Skeletal muscle satellite cell (primary cell): ENCODE data around the gene KLHL29.
A peak's percentile ranks its signal among the peaks of the same experiment; 100 is the strongest.

ENCODE experiments used
- H3K27me3 ChIP-seq: 2 replicates; pipeline ENCODE4 v1.7.0; 2013; ENCODE audit warnings: low read length; ENCODE audit not compliant: control insufficient read depth, insufficient read depth
- H3K36me3 ChIP-seq: 2 replicates; pipeline ENCODE4 v1.7.0; 2013; ENCODE audit warnings: mild to moderate bottlenecking, control low read depth, low read length; ENCODE audit not compliant: insufficient read depth
- H3K4me1 ChIP-seq: 2 replicates; pipeline ENCODE4 v1.7.0; 2013; ENCODE audit warnings: low read length; ENCODE audit not compliant: control insufficient read depth, insufficient read depth
- H3K4me2 ChIP-seq: 2 replicates; pipeline ENCODE4 v1.7.0; 2013; ENCODE audit warnings: mild to moderate bottlenecking, low read length
- H3K4me3 ChIP-seq: 2 replicates; pipeline ENCODE4 v1.7.0; 2013; ENCODE audit warnings: low read length
- H3K9ac ChIP-seq: 2 replicates; pipeline ENCODE4 v1.7.0; 2013; ENCODE audit warnings: mild to moderate bottlenecking, low read depth, low read length, moderate library complexity
- H3K9me3 ChIP-seq: replicated peaks from 2 replicates; pipeline ENCODE4 v1.7.0; 2013; ENCODE audit warnings: mild to moderate bottlenecking, control low read depth, low read length

KLHL29 gene

DNA sequence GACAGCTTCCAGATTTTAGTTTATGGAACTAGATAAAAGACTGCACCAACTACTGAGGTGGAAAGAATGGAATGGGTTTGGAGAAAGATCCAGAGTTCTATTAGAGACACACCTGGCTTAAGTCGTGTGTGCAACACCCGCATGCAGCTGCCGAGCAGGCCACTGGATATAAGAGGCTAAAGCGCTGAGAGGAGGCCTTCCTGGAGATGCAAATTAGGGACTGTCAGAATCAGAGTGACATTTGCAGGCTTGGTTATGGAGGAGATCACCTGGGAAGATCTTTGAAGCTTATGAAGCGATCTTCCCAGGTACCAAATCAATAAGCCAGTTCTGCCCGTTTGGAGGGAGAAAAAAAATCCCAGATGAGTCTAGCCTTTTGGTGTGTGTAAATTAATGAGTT lies 30.4 kb upstream of the KLHL29 start:
- no peak overlapping the region for H3K4me2 ChIP-seq
- H3K4me3 ChIP-seq = no peak overlapping the region
- H3K36me3 ChIP-seq = no peaks in the 10 kb centered on the region
- no peak overlapping the region for H3K9ac ChIP-seq
- no peaks in the 10 kb centered on the region for H3K9me3 ChIP-seq
- peaks cover 10% of the 10 kb centered on the region for H3K4me1 ChIP-seq
- H3K27me3 ChIP-seq = peaks cover 9% of the 10 kb centered on the region

DNA sequence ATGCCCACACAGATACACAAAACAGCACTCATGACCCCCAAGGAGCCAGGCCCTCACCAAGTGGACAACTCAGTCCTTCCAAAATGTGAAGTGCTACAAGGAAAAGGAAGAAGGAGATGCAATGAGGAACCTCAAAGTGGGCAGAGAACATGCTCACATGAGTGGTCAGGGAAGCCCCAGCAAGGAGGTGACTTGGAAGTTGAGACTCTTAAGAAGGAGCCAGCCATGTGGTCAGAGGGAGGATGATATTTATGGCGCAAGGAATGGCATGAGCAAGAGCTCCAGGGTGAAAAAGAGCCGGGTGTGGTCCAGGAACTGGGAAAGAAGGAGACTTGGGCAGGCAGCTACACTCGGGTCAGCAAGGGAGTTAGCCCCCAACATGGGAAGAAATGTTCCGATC lies 30.0 kb upstream of the KLHL29 start:
- no peaks in the 10 kb centered on the region for H3K9me3 ChIP-seq
- H3K27me3 ChIP-seq = peaks cover 9% of the 10 kb centered on the region
- H3K9ac ChIP-seq = no peak overlapping the region
- H3K4me2 ChIP-seq = no peak overlapping the region
- H3K4me1 ChIP-seq = peaks cover 10% of the 10 kb centered on the region
- no peaks in the 10 kb centered on the region for H3K36me3 ChIP-seq
- H3K4me3 ChIP-seq = no peak overlapping the region

DNA sequence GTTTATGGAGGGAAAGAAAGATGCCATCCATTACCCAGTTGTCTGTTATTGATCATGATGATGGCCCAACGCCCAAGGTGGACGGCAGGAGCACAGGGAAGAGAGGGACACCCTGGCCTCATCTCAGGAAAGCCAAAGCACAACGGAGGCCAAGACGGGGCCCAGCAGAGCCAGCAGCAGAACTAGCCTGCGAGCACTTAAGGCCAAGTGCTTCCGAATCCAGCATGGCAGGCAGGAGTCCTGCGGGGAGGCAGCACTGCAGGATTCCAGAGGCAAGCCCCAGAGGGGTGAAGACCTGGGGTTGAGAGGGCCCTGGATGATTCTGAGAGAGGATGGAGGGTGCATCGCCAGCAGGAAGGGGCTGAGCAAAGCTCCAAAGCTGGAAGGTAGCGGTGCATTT lies 28.3 kb upstream of the KLHL29 start:
- peaks cover 3% of the 10 kb centered on the region for H3K4me1 ChIP-seq
- no peak overlapping the region for H3K4me3 ChIP-seq

DNA sequence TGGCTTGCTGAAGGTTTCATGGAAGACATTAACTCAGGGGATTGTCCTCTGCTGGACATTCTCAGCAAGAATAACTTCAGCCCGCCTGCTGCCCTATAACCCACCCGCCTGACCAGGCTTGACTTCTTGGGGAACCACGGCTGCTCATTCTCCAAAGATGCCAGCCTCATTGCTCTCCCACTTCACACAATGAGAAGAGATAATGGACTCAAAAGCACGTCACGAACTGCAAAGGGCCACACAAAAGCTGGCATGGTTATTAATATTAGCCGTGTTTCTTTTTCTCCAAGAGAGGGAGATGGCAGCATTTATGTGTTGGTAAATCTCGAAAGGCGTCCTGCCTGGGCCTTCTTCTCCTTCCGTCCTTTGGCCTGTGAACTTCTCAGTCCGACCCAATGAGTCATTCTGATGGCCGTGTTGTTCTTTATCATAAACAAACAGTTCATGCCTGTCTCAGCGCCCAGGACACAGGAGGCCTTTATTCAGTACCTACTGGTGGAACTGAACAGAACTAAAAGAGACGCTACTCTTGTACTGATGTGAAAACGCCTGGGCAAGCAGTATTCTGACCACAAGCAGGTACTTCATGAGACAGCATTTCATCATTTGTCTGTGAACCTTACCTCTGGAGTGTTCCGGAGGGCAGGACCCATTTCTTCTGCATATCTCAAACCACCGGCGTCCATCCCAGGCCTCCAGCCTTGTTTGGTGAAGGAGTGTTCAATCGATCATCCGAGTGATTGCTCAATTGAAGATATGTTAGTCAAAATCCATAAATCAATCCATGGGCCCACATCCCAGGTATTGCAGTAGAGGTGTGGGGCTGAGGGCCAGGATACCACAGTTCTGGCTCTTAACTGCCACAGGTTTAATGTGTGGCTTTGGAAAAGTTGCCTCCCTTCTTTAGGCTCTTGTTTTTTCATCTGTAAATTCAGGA lies 25.1 kb upstream of the KLHL29 start:
- Histone ChIP-seq H3K4me3 (no peak overlapping the region), H3K4me1 (peaks cover 5% of the 10 kb centered on the region), H3K27me3 (peaks cover 4% of the 10 kb centered on the region), H3K36me3 (no peaks in the 10 kb centered on the region), H3K4me2 (no peak overlapping the region), H3K9ac (no peak overlapping the region), H3K9me3 (no peaks in the 10 kb centered on the region)

More for the DNA sequence above, 28.3 kb upstream of the KLHL29 start:
- Histone ChIP-seq H3K36me3 (no peaks in the 10 kb centered on the region), H3K27me3 (peaks cover 9% of the 10 kb centered on the region), H3K9ac (no peak overlapping the region), H3K4me2 (no peak overlapping the region), H3K9me3 (no peaks in the 10 kb centered on the region)

DNA sequence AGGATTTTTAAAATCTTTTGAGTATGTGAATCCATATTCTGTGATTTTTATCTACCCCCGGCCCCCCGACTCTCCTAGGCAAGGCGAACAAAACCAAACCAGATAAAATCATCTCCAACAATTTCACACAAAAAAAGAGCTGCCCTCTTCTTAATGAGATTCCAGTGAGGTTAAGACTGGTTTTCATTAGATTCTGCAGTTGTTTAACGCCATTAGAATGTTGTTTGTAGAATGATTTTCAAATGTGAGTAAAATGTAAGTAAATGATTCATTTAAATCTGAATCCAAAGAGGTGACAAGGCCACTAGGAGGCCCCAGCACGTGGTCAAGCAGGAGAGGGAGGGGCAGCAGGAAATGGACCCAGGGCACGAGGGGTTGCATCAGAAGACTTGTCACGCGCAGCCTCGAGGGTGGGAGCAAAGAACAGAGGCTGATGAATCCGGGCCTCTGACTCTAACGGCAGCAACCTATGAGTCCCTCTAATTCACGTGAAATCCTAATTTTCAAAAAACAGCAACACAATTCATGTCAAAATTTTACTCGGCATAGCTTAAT lies 24.3 kb upstream of the KLHL29 start:
- Histone ChIP-seq H3K4me3 (no peak overlapping the region), H3K4me1 (peaks cover 5% of the 10 kb centered on the region), H3K36me3 (no peaks in the 10 kb centered on the region), H3K4me2 (no peak overlapping the region), H3K27me3 (peaks cover 4% of the 10 kb centered on the region), H3K9ac (no peak overlapping the region), H3K9me3 (no peaks in the 10 kb centered on the region)

DNA sequence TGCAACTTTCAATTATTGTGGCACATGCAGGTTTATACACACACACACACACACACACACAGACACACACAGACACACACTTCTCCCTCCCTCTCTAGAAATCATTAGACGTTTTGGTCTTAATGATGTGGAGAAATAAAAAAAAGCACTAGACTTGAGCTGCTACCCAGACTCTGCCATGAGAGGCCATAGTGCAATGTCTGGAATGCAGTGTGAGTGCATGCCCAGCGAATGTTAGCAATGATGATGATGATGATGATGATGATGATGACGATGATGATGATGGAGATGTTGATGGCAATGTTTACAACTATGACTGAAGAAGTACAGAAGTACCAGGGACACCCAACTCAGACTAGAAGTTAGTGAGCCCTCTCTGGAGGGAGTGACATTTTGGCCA lies 23.8 kb upstream of the KLHL29 start:
- Histone ChIP-seq H3K4me3 (no peak overlapping the region), H3K27me3 (peaks cover 4% of the 10 kb centered on the region), H3K36me3 (no peaks in the 10 kb centered on the region), H3K4me1 (peaks cover 5% of the 10 kb centered on the region), H3K9ac (no peak overlapping the region), H3K9me3 (no peaks in the 10 kb centered on the region), H3K4me2 (no peak overlapping the region)

DNA sequence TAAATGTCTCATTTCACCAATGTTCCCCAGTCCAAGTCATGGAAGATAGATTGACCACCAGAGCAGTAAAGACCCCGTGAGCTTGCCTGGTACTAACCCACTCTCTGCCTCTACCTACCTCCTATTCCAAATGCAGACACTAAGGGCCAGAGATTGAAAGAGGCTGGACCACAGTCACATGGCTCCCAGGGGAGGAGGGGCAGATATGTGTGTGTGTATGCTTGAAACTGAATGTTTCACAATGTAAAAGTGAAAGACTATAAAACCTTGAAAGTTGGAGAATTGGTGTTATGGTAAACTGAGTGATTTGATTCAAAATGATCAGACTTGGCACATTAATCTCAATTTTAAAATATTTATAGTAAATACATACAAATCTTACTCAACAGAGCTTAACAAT lies 21.7 kb upstream of the KLHL29 start:
- Histone ChIP-seq H3K9ac (no peak overlapping the region), H3K4me3 (no peak overlapping the region)

DNA sequence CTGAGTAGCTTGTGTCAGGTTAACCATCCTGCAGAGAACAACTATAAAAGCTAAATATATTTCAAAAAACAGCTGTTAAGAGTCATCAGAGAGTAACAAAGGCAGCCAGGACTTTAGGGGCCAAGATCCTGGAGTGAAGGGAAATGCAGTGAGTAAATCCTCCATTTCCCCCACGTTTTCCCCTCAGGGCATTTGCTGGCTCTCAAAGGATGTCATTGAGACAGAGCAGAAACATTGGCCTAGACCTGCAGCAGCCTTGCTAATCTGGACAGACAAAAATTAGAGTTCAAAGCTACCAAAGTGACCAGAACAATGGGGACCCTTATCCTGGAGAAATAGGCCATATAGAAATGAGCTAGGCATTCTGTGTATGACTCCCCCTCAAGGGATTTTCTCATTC lies 21.1 kb upstream of the KLHL29 start:
- Histone ChIP-seq H3K4me3 (no peak overlapping the region), H3K4me2 (no peak overlapping the region), H3K27me3 (peaks cover 4% of the 10 kb centered on the region), H3K36me3 (no peaks in the 10 kb centered on the region), H3K9ac (no peak overlapping the region), H3K4me1 (peaks cover 19% of the 10 kb centered on the region), H3K9me3 (no peaks in the 10 kb centered on the region)

More for the DNA sequence above, 21.7 kb upstream of the KLHL29 start:
- Histone ChIP-seq H3K27me3 (peaks cover 4% of the 10 kb centered on the region), H3K36me3 (no peaks in the 10 kb centered on the region), H3K9me3 (no peaks in the 10 kb centered on the region), H3K4me1 (peaks cover 18% of the 10 kb centered on the region), H3K4me2 (no peak overlapping the region)

DNA sequence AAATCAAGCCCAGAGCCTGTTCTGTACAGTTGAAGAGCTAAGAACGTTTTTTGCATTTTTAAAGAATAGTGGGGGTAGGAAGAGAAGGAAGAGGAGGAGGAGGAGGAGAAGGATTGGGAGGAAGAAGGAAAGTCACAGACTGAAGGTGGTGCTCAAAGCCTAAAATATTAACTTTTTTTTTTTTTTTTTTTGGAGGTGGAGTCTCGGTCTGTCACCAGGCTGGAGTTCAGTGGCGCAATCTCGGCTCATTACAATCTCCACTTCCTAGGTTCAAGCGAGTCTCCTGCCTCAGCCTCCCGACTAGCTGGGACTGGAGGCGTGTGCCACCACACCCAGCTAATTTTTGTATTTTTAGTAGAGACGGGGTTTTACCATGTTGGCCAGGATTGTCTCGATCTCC lies 18.3 kb upstream of the KLHL29 start:
- Histone ChIP-seq H3K9me3 (no peaks in the 10 kb centered on the region), H3K4me2 (no peak overlapping the region), H3K9ac (no peak overlapping the region), H3K36me3 (no peaks in the 10 kb centered on the region), H3K27me3 (peaks cover 4% of the 10 kb centered on the region), H3K4me3 (no peak overlapping the region), H3K4me1 (peaks cover 19% of the 10 kb centered on the region)

DNA sequence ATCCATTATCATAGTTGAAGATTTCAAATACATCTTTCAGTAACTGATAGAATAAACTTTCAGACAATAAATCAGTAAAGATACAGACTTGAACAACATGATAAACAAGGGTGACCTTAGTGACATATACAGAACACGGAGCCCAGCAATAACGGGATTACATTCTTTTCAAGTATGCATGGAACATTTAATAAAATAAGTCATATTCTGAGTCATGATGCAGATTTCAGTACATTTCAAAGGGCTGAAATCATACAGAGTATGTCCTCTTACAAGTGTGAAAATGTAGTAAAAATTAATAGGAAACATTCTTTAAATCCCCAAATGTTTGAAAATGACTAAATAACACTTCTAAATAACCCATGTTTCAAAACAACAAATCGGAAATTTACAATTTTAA lies 17.2 kb upstream of the KLHL29 start:
- H3K9ac ChIP-seq = peak overlapping the region; percentile 8
- H3K9me3 ChIP-seq = no peaks in the 10 kb centered on the region
- H3K4me1 ChIP-seq = peaks cover 19% of the 10 kb centered on the region
- H3K36me3 ChIP-seq = no peaks in the 10 kb centered on the region
- no peak overlapping the region for H3K4me3 ChIP-seq
- peak overlapping the region; percentile 54 for H3K4me2 ChIP-seq
- no peaks in the 10 kb centered on the region for H3K27me3 ChIP-seq

DNA sequence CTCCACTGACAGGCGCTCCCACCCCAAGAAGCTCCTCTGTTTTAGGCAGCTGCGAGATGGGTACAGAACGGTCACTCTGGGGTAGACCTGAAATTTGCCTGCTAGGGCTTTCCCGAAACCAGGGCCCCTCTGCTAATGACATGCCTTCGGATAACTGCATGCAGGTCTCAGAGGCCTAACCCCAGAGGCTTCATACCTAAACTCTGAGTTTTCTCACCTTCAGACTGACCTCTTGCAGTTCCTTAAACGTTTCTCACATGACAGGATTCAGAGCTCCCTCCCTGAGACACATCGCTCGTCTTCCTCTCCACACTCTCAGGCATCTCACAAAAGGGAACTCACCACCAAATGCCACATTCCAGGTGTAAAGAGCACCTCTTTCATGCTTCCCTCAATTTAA lies 11.3 kb upstream of the KLHL29 start:
- Histone ChIP-seq H3K9me3 (no peaks in the 10 kb centered on the region), H3K27me3 (no peaks in the 10 kb centered on the region), H3K4me1 (peaks cover 16% of the 10 kb centered on the region), H3K4me2 (no peak overlapping the region), H3K4me3 (no peak overlapping the region), H3K9ac (no peak overlapping the region), H3K36me3 (no peaks in the 10 kb centered on the region)

DNA sequence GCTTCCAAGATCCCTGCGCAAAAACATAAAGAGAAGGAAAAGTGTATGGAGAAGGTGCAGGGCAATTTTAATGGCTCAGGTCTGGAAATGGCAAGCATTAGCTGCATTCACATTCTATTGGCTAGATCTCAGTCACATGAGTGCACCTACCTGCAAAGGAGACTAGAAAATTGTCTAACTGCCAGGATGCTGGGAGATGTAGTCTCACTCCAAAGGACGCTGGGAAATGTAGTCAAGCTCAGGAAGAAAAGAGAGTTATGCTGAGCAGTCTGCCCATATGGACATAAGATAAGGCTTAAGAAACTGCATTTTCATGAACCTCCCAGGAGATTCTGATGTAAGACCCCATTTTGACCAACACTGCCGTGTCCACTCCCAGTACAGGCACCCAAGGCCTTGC lies 9.5 kb upstream of the KLHL29 start:
- H3K4me3 ChIP-seq = no peak overlapping the region
- no peaks in the 10 kb centered on the region for H3K9me3 ChIP-seq
- peaks cover 20% of the 10 kb centered on the region for H3K4me1 ChIP-seq
- no peak overlapping the region for H3K4me2 ChIP-seq
- no peaks in the 10 kb centered on the region for H3K27me3 ChIP-seq
- no peak overlapping the region for H3K9ac ChIP-seq
- H3K36me3 ChIP-seq = no peaks in the 10 kb centered on the region
